Hepatocyte (in vitro differentiated cells): ENCODE data around the gene GNG7. TPM values are rescaled to one million over a fixed set of nuclear protein-coding genes. Genes with fewer than 3 reads are reported as not detected.

Experiments used
- DNase-seq: peaks from one replicate; pipeline ENCODE4 v3.0.0-alpha.2; 2016; ENCODE audit warnings: low spot score
- H2AFZ ChIP-seq: fragments of 200-600 bp; sonication (generic); 2 replicates; pipeline ENCODE4 v1.6.0; 2016; ENCODE audit warnings: antibody characterized with exemption, mild to moderate bottlenecking
- H3K27ac ChIP-seq: fragments of 200-600 bp; sonication (generic); 2 replicates; pipeline ENCODE4 v1.5.1; 2016; ENCODE audit warnings: mild to moderate bottlenecking
- H3K27me3 ChIP-seq: fragments of 200-600 bp; sonication (generic); 2 replicates; pipeline ENCODE4 v1.6.1; 2016
- H3K36me3 ChIP-seq: fragments of 200-600 bp; sonication (generic); replicated peaks from 2 replicates; pipeline ENCODE4 v1.5.1; 2016; ENCODE audit warnings: low read depth; ENCODE audit not compliant: insufficient read depth
- H3K4me1 ChIP-seq: fragments of 200-600 bp; sonication (generic); 2 replicates; pipeline ENCODE4 v1.5.1; 2016; ENCODE audit warnings: mild to moderate bottlenecking, moderate library complexity; ENCODE audit not compliant: insufficient read depth
- H3K4me2 ChIP-seq: fragments of 200-600 bp; sonication (generic); 2 replicates; pipeline ENCODE4 v1.6.0; 2016
- H3K4me3 ChIP-seq: fragments of 200-600 bp; sonication (generic); 2 replicates; pipeline ENCODE4 v1.5.1; 2016; ENCODE audit warnings: mild to moderate bottlenecking
- H3K79me2 ChIP-seq: fragments of 200-600 bp; sonication (generic); 2 replicates; pipeline ENCODE4 v1.6.0; 2017; ENCODE audit warnings: mild to moderate bottlenecking
- H3K9me2 ChIP-seq: fragments of 200-600 bp; sonication (generic); replicated peaks from 2 replicates; pipeline ENCODE4 v1.6.0; 2017; ENCODE audit warnings: mild to moderate bottlenecking; ENCODE audit not compliant: insufficient read depth
- H3K9me3 ChIP-seq: fragments of 200-600 bp; sonication (generic); 2 replicates; pipeline ENCODE4 v1.5.1; 2016; ENCODE audit warnings: low read depth, mild to moderate bottlenecking
- H4K20me1 ChIP-seq: fragments of 200-600 bp; sonication (generic); 2 replicates; pipeline ENCODE4 v1.6.0; 2016; ENCODE audit warnings: mild to moderate bottlenecking; ENCODE audit not compliant: insufficient read depth, poor library complexity, severe bottlenecking
- CTCF ChIP-seq: fragments of 200-600 bp; sonication (generic); IDR thresholded peaks from 2 replicates; pipeline ENCODE4 v1.5.1; 2016; ENCODE audit warnings: antibody characterized with exemption, mild to moderate bottlenecking; ENCODE audit not compliant: poor library complexity
- EZH2 ChIP-seq: fragments of 200-600 bp; sonication (generic); IDR thresholded peaks from 2 replicates; pipeline ENCODE4 v1.6.1; 2016; ENCODE audit warnings: antibody characterized with exemption, mild to moderate bottlenecking, borderline replicate concordance
- EZH2phosphoT487 ChIP-seq: fragments of 200-600 bp; sonication (generic); IDR thresholded peaks from one replicate; pipeline ENCODE4 v1.6.1; 2018; ENCODE audit warnings: antibody characterized with exemption, mild to moderate bottlenecking, low read depth, moderate library complexity; ENCODE audit not compliant: unreplicated experiment, severe bottlenecking
- WGBS: methylation state at CpG from one replicate; pipeline ENCODE4 v1.1.6; 2016; ENCODE audit warnings: low lambda C conversion rate; ENCODE audit errors: missing lambda C conversion rate; 5-methylcytosine and 5-hydroxymethylcytosine counted together
- polyA plus RNA-seq: library from polyadenylated mRNA; unstranded; fragments of >200 nt; fragmentation: Nextera tagmentation; extraction: Ambion mirVana; gene quantifications from 2 replicates; pipeline ENCODE4 v1.2.1, GENCODE V29; 2016
- total RNA-seq: library from RNA; depleted of rRNA; stranded (reverse); fragments of >200 nt; gene quantifications from 2 replicates; pipeline ENCODE4 v1.2.3, GENCODE V29; 2014

The GNG7 gene
- total and polyA plus RNA-seq, 2 experiments from 2014 or later: 1.2 to 1.9 TPM

GRCh38 chr19:2484178-2484937 is 218.1 kb downstream of the GNG7 start:
- H3K27me3 ChIP-seq: peaks cover under 1% of the 10 kb centered on the region
- no peaks in the 10 kb centered on the region for H3K79me2 ChIP-seq
- H3K9me3 ChIP-seq: no peaks in the 10 kb centered on the region
- no peak overlapping the region for H3K4me3 ChIP-seq
- H3K9me2 ChIP-seq: no peaks in the 10 kb centered on the region
- no peaks in the 10 kb centered on the region for H3K36me3 ChIP-seq
- 87% methylated on average over 13 of the region's 13 CpGs for WGBS
- TF ChIP-seq CTCF (no peak), EZH2phosphoT487 (no peak)
- DNase-seq: no peak
- no peaks in the 10 kb centered on the region for H4K20me1 ChIP-seq
- no peak overlapping the region for H2AFZ ChIP-seq
- H3K27ac ChIP-seq: no peak overlapping the region
- H3K4me2 ChIP-seq: no peak overlapping the region
- peaks cover 5% of the 10 kb centered on the region for H3K4me1 ChIP-seq

GRCh38 chr19:2483484-2484151 is 218.9 kb downstream of the GNG7 start:
- 95% methylated on average over 4 of the region's 4 CpGs for WGBS
- H4K20me1 ChIP-seq: no peaks in the 10 kb centered on the region
- no peak for DNase-seq
- no peak for TF ChIP-seq EZH2
- TF ChIP-seq EZH2phosphoT487: no peak
- no peak for TF ChIP-seq CTCF
- no peak overlapping the region for H3K4me3 ChIP-seq
- H3K79me2 ChIP-seq: no peaks in the 10 kb centered on the region
- H3K4me1 ChIP-seq: peaks cover 12% of the 10 kb centered on the region
- H3K4me2 ChIP-seq: no peak overlapping the region
- no peaks in the 10 kb centered on the region for H3K27me3 ChIP-seq
- no peak overlapping the region for H3K27ac ChIP-seq
- no peaks in the 10 kb centered on the region for H3K36me3 ChIP-seq
- no peaks in the 10 kb centered on the region for H3K9me3 ChIP-seq
- H3K9me2 ChIP-seq: no peaks in the 10 kb centered on the region
- no peak overlapping the region for H2AFZ ChIP-seq

- Histone ChIP-seq H3K4me1 (peaks cover 12% of the 10 kb centered on the region), H2AFZ (no peak overlapping the region), H3K79me2 (no peaks in the 10 kb centered on the region), H3K4me3 (no peak overlapping the region), H3K9me2 (no peaks in the 10 kb centered on the region), H3K27me3 (no peaks in the 10 kb centered on the region), H3K36me3 (no peaks in the 10 kb centered on the region), H3K27ac (no peak overlapping the region), H3K9me3 (no peaks in the 10 kb centered on the region), H3K4me2 (no peak overlapping the region), H4K20me1 (no peaks in the 10 kb centered on the region)
- DNase-seq: no peak
- TF ChIP-seq EZH2phosphoT487 (no peak), EZH2 (no peak)
- 89% methylated on average over 6 of the region's 6 CpGs for WGBS
Observed at GRCh38 chr19:2483084-2483483, 219.4 kb downstream of the GNG7 start.

- Histone ChIP-seq H3K79me2 (peaks cover 4% of the 10 kb centered on the region), H3K4me2 (no peak overlapping the region), H3K4me1 (peaks cover 12% of the 10 kb centered on the region), H3K4me3 (no peak overlapping the region), H3K9me2 (no peaks in the 10 kb centered on the region), H3K9me3 (no peaks in the 10 kb centered on the region), H2AFZ (no peak overlapping the region), H3K27me3 (no peaks in the 10 kb centered on the region), H3K27ac (no peak overlapping the region), H3K36me3 (no peaks in the 10 kb centered on the region), H4K20me1 (peaks cover 3% of the 10 kb centered on the region)
- WGBS: 84% methylated on average over 12 of the region's 12 CpGs
- DNase-seq: no peak
- no peak for TF ChIP-seq EZH2
- no peak for TF ChIP-seq CTCF
- TF ChIP-seq EZH2phosphoT487: no peak
Observed at GRCh38 chr19:2482354-2483038, 220.0 kb downstream of the GNG7 start.
